Measurements from ENCODE around the gene EYA3.

DNA sequence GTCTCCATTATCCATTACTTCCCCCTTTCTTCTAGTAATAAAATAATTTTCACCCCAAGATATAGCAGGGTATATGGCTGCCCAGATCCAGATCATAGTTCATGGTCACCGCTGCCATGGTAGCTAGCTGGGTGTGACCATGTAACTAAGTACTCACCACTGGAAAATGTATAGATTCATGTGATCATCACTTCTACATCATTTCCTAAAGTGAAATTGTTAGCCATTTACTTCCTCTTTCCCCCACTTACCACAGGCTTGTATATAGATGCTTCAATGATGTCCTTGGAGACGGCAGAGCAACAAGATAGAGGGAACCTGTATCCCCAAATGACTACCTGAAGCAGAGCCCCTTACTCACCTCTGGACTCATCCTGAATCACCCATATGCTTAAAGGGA lies 22.7 kb upstream of the EYA3 start:
- TF ChIP-seq, protein P1, sequence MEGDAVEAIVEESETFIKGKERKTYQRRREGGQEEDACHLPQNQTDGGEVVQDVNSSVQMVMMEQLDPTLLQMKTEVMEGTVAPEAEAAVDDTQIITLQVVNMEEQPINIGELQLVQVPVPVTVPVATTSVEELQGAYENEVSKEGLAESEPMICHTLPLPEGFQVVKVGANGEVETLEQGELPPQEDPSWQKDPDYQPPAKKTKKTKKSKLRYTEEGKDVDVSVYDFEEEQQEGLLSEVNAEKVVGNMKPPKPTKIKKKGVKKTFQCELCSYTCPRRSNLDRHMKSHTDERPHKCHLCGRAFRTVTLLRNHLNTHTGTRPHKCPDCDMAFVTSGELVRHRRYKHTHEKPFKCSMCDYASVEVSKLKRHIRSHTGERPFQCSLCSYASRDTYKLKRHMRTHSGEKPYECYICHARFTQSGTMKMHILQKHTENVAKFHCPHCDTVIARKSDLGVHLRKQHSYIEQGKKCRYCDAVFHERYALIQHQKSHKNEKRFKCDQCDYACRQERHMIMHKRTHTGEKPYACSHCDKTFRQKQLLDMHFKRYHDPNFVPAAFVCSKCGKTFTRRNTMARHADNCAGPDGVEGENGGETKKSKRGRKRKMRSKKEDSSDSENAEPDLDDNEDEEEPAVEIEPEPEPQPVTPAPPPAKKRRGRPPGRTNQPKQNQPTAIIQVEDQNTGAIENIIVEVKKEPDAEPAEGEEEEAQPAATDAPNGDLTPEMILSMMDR (conservative IDR thresholded peaks at IDR 0.05 in 1 of 2, IDR thresholded peaks at IDR 0.05 in 1 of 2; ENCODE audit: extremely low read depth in 1 of 2, insufficient read depth in 1 of 2, low read depth in 1 of 2, low read length in 2 of 2): no peak
- no peak for TF ChIP-seq EZH2 (IDR thresholded peaks at IDR 0.05; ENCODE audit: borderline replicate concordance, low read length)

Data from mammary epithelial cell (primary cell).